Activated naive CD4-positive, alpha-beta T cell (primary cell): ENCODE data around the gene PPL.
"Not testable (repeated sequence)": the region's sequence is repeated elsewhere in the genome, so short reads cannot be mapped to it uniquely, and the experiment has no call there.

Experiments used
- DNase-seq, 4 experiments: peaks; one replicate each; lab custom pipeline; 2025; lab: John Stamatoyannopoulos, UW

PPL gene, protein sequence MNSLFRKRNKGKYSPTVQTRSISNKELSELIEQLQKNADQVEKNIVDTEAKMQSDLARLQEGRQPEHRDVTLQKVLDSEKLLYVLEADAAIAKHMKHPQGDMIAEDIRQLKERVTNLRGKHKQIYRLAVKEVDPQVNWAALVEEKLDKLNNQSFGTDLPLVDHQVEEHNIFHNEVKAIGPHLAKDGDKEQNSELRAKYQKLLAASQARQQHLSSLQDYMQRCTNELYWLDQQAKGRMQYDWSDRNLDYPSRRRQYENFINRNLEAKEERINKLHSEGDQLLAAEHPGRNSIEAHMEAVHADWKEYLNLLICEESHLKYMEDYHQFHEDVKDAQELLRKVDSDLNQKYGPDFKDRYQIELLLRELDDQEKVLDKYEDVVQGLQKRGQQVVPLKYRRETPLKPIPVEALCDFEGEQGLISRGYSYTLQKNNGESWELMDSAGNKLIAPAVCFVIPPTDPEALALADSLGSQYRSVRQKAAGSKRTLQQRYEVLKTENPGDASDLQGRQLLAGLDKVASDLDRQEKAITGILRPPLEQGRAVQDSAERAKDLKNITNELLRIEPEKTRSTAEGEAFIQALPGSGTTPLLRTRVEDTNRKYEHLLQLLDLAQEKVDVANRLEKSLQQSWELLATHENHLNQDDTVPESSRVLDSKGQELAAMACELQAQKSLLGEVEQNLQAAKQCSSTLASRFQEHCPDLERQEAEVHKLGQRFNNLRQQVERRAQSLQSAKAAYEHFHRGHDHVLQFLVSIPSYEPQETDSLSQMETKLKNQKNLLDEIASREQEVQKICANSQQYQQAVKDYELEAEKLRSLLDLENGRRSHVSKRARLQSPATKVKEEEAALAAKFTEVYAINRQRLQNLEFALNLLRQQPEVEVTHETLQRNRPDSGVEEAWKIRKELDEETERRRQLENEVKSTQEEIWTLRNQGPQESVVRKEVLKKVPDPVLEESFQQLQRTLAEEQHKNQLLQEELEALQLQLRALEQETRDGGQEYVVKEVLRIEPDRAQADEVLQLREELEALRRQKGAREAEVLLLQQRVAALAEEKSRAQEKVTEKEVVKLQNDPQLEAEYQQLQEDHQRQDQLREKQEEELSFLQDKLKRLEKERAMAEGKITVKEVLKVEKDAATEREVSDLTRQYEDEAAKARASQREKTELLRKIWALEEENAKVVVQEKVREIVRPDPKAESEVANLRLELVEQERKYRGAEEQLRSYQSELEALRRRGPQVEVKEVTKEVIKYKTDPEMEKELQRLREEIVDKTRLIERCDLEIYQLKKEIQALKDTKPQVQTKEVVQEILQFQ (N-terminal part only)

GRCh38 chr16:4936991-4937781 is at the start of gene PPL:
Gene PPL (minus strand): TSS chr16:4937148. CDS start chr16:4937045, 103 bp downstream.
- no peak for DNase-seq

GRCh38 chr16:4984174-4984990 is 47.4 kb upstream of the PPL start:
- DNase-seq = no peak

DNA sequence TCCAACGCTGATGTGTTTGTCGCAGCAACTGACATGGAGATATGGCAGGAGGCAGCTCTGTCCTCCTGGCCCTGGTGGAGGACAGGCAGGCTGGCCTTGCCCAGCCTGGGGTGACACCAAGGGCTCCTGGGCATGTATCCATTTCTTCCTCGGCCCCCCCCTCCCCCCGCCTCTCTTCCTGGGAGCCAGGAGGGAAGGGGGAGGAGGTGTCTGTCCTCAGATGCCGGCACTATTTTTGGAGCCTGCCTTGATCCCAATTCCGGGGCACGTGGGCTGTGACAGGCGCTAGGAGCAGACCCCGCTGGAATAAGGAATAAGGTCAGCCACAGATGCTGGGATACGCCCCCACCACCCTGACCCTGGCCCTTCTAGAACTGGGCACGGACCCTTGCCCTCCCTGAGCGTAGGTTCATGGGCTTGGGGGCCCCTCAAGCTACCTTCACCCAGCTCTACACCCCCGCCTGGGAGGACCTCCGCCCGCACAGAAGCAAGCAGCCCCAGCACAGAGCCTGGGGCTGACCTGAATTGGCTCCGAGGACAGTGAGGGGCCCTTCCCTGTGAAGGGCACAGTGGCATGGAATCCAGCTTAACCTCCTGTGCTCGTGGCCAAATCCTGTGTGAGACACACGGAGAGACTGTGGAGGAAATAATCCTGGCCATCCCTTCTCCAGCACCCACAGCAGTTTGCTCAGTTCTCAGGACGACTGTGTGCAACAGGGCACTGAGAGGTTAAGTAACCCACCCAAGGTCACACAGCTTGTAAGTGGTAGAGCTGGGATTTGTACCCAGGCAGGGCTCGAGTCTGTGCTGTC is 45.3 kb upstream of the PPL start:
- DNase-seq = no peak

DNA sequence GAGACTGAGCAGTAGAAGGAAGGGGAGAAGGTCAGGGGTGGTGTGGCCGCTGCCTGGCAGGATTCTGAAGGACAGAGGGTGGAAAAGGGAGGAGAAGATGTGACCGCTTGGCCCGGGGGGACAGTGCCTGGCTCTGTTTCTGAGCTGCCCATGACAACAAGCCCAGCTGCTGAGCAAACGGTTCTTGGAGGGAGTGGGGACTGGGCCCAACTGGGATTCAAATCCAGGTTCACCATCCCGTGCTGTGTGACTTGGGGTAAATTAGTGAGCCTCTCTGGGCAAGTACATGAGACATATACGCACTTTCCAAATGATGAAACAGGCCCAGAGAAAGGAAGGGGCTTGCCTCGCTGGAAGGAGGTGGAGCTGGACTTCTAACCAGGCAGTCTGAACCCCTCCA is 44.5 kb upstream of the PPL start:
- DNase-seq = no peak

- no peak for DNase-seq
Observed at GRCh38 chr16:4980691-4981090, 43.7 kb upstream of the PPL start.

- DNase-seq = no peak
Observed at GRCh38 chr16:4979736-4980660, 43.0 kb upstream of the PPL start.

- DNase-seq = no peak
Observed at GRCh38 chr16:4979164-4979563, 42.2 kb upstream of the PPL start.

DNA sequence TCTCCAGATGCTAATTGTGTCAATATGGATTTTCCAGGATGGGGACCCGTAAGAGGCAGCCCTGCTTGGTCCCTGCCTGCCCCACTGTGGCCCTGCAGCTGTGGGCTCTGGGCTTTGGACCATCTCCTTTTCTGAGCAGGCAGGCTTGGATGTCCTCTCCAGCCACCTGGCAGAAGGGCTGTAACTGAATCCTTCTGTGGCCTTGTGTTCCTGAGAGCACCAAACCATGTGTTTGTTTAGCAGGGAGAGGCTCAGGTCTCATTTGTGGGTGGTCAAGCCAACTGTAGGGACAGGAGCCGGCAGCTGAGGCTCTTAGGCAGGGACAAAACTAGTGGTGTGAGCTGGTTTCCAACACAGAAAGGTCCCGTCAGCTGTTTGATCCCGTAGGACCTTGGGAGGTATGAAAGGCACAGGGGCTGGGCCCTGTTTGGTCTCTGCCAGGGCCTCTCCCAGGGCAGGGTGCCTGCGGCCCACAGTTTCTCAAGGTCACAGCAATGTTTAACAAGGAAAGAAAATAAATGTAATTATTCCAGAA is 39.7 kb upstream of the PPL start:
- DNase-seq = no peak

DNA sequence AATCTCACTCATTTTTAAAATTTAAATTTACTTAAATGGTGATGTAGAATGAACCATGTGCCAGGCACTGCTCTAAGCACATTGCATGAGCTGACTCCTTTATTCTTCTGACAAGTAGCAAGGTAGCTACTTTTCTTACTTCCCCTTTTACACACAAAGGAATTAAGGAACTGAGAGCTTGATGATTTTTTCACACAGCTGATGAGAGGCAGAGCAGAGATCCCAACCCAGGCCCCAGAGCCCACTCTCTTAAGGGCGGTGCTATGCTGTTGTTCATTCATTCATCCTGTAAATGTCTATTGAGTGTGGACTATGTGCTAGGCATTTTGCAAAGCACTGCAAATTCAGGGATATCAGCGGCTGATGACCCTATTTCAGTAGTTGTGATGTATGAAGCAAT is 39.1 kb upstream of the PPL start:
- DNase-seq = no peak

DNA sequence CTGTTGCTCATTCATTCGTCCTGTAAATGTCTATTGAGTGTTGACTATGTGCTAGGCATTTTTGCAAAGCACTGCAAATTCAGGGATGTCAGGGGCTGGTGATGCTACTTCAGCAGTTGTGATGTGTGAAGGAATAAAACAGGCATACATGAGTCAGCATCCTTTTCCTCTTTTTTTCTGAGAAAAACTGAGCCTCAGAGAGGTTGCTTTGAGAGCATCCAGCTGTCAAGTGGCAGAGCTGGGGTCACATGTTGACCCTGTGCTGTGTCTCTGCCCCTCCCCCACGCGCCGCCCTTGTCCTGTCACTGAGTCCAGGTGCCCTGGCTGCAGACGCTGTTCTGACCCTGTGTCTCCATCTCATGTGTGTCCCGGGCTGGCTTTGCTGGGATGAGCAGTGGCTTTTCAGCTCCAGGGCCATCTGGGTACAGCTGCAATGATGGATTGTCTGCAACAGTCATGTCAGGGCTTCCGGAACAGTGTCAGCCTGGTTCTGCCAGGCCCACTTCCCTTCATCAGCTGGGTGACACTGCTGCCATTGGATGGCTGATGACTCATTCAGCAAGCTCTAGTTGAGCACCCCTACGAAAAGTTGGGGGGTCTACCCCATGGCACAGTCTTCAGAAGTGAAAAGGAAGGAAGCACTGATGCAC is 36.1 kb upstream of the PPL start:
- DNase-seq = no peak

- DNase-seq = no peak
Observed at GRCh38 chr16:4970010-4970409, 33.1 kb upstream of the PPL start.

- DNase-seq = no peak
Observed at GRCh38 chr16:4968879-4969483, 32.0 kb upstream of the PPL start.

GRCh38 chr16:4968278-4968677 is 31.3 kb upstream of the PPL start:
- not testable (repeated sequence) for DNase-seq

- DNase-seq = no peak
Observed at GRCh38 chr16:4966736-4967453, 29.9 kb upstream of the PPL start.

GRCh38 chr16:4963527-4963926 is 26.6 kb upstream of the PPL start:
- DNase-seq = not testable (repeated sequence)

DNA sequence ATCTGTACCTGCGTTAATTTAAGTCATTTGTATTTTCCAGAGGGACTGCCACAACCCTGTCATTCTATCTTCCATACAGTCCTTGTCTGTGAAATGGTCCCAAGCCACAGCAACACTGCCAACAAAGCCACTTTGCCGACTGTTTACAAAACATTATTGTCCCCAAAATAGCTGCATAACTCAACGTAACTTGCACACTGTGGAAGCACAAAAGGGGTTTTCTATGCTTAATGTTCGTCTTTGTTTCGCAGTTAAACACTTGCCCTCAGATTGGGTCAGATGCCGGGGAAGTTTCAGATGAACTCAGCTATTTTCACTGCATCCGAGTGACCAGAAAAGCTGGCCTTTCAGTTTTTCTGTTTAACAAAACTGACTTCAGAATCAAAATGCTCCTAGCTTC is 25.8 kb upstream of the PPL start:
- DNase-seq = no peak

DNA sequence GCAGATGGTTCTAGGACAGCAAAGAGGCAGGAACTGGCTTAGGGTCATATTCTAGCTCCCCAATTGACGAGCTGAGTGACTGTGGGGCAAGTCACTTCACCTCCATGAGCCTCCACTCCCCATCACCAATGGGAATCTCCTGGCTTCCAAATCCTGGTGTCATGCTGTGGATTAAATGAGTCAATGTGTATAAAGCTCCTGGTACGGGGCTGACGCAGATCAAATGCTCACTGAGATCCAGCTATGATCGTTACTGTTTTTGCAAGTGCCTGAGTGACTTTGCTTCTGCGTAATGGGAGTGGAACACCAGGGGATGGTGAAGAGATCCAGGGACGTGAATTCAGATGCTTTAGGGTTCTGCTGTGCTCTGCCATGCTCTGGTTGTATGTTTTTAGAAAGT is 23.6 kb upstream of the PPL start:
- DNase-seq = no peak
